ENCODE data around the gene TNRC6C. TPM values are rescaled to one million over a fixed set of nuclear protein-coding genes. Genes with fewer than 3 reads are reported as not detected.

TNRC6C gene
- total RNA-seq, 1 donor from 2014 or later: 64.7 TPM

GRCh38 chr17:77927777-77928518, 30.6 kb upstream of the TNRC6C start:
- H3K4me1 Mint-ChIP-seq (ENCODE audit: low read depth, unreplicated experiment): peaks cover 18% of the 10 kb centered on the region
- peak overlapping the region; percentile 57 for H3K27ac Mint-ChIP-seq (ENCODE audit: unreplicated experiment)
- H3K4me3 Mint-ChIP-seq (ENCODE audit: unreplicated experiment): peak overlapping the region; percentile 67
- H3K27me3 Mint-ChIP-seq (ENCODE audit: unreplicated experiment): peaks cover 16% of the 10 kb centered on the region
- TF ChIP-seq CTCF (IDR thresholded peaks at IDR 0.05; ENCODE audit: partially characterized antibody, unreplicated experiment): no peak
- peaks cover 7% of the 10 kb centered on the region for H3K9me3 Mint-ChIP-seq (ENCODE audit: unreplicated experiment)
- peak; percentile 52 for DNase-seq
- H3K36me3 Mint-ChIP-seq (ENCODE audit: unreplicated experiment): no peaks in the 10 kb centered on the region

GRCh38 chr17:77928519-77929179, 29.9 kb upstream of the TNRC6C start:
- TF ChIP-seq CTCF (IDR thresholded peaks at IDR 0.05; ENCODE audit: partially characterized antibody, unreplicated experiment): no peak
- Mint-ChIP-seq H3K27me3 (ENCODE audit: unreplicated experiment) (peaks cover 18% of the 10 kb centered on the region), H3K4me1 (ENCODE audit: low read depth, unreplicated experiment) (peaks cover 17% of the 10 kb centered on the region), H3K36me3 (ENCODE audit: unreplicated experiment) (no peaks in the 10 kb centered on the region), H3K9me3 (ENCODE audit: unreplicated experiment) (peaks cover 7% of the 10 kb centered on the region), H3K27ac (ENCODE audit: unreplicated experiment) (peak overlapping the region; percentile 57), H3K4me3 (ENCODE audit: unreplicated experiment) (no peak overlapping the region)
- DNase-seq: no peak

GRCh38 chr17:77929180-77929564, 29.3 kb upstream of the TNRC6C start:
- Mint-ChIP-seq H3K9me3 (ENCODE audit: unreplicated experiment) (peaks cover 6% of the 10 kb centered on the region), H3K27me3 (ENCODE audit: unreplicated experiment) (peaks cover 18% of the 10 kb centered on the region), H3K36me3 (ENCODE audit: unreplicated experiment) (no peaks in the 10 kb centered on the region), H3K27ac (ENCODE audit: unreplicated experiment) (no peak overlapping the region), H3K4me1 (ENCODE audit: low read depth, unreplicated experiment) (peaks cover 20% of the 10 kb centered on the region), H3K4me3 (ENCODE audit: unreplicated experiment) (no peak overlapping the region)
- no peak for DNase-seq
- no peak for TF ChIP-seq CTCF (IDR thresholded peaks at IDR 0.05; ENCODE audit: partially characterized antibody, unreplicated experiment)

- no peak for DNase-seq
- H3K9me3 Mint-ChIP-seq (ENCODE audit: unreplicated experiment): peaks cover 5% of the 10 kb centered on the region
- H3K4me3 Mint-ChIP-seq (ENCODE audit: unreplicated experiment): no peak overlapping the region
- no peak overlapping the region for H3K27ac Mint-ChIP-seq (ENCODE audit: unreplicated experiment)
- H3K36me3 Mint-ChIP-seq (ENCODE audit: unreplicated experiment): no peaks in the 10 kb centered on the region
- H3K4me1 Mint-ChIP-seq (ENCODE audit: low read depth, unreplicated experiment): peaks cover 23% of the 10 kb centered on the region
- H3K27me3 Mint-ChIP-seq (ENCODE audit: unreplicated experiment): peaks cover 16% of the 10 kb centered on the region
- TF ChIP-seq CTCF (IDR thresholded peaks at IDR 0.05; ENCODE audit: partially characterized antibody, unreplicated experiment): no peak
These were observed 28.5 kb upstream of the TNRC6C start for GRCh38 chr17:77929871-77930436.
